ENCODE measurements around the gene RBMS1.

Gene RBMS1

DNA sequence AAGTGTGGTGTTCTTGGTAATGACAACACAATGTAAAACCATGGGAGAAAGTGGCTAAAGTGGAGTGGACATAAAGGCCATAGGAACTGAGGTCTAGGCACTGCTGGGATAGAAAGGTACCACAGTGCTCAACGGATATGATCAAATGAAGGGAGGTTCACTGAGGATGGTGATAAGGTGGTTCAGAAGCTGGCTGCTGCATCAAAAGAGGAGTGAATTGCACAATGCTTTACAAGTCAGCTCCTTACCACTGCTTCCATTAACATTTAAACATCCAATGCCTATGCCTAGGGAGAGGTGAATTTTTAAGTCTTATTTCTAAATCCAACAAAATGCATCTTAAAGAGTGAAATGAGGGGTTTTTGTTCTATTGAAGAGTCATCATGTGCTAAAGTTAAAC, 193.4 kb downstream of the RBMS1 start:
- DNase-seq (ENCODE audit: low read depth) = no peak

- DNase-seq (ENCODE audit: low read depth) = no peak
Observed at GRCh38 chr2:160299540-160299939, 194.1 kb downstream of the RBMS1 start.

DNA sequence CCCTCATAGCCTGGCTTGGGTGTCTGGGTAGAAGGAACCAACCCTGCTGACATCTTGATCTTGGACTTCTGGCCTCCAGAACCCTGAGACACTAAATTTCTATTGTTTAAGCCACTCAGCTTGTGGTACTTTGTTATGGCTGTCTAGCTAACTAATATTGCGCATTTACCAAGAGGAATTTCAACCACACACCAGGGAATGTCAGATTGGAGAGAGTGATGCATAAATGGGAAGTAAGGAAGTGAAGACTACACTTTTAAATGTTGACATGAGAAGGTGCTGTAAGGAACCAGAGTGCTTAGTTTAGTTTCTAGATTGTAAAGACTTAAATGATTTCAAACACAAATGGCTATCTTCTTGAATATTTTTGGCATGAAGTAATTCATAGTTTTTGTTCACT, 194.6 kb downstream of the RBMS1 start:
- DNase-seq (ENCODE audit: low read depth) = no peak

DNA sequence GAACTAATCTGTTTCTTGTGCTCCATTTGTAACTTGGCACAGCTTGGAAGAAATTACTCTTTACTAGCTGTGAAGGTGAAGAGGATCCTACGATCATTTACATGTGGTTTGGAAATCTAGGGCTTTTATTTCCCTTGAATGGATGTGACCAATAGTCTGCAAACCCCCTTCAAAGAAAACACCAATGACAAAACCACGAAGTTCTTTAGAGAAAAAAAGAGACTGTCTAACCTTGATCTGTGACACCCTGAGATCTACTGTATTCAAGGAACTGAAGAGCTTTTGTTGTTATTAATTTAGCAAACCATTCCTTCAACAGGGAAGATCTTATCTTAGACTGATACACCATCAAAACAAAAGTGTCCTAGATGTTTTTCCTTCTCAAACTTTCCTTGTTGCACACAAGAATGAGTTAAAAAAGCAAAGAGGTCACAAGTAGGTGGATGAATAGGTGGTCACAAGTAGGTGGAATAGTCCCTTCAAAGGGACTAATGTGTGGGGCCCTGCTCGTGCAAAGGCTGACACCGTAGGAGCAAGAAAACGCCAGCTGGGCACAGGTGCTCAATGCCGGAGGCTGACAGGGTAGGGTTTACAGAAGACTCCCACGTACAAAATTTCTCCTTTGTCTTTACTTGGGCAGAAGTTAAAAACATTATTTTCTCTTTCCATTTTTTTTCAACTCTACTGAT, 197.9 kb downstream of the RBMS1 start:
- no peak for DNase-seq (ENCODE audit: low read depth)

- no peak for DNase-seq (ENCODE audit: low read depth)
Observed at GRCh38 chr2:160294889-160295288, 198.7 kb downstream of the RBMS1 start.

GRCh38 chr2:160294339-160294803, 199.2 kb downstream of the RBMS1 start:
- peak; percentile 84 for DNase-seq (ENCODE audit: low read depth)

- peak; percentile 67 for DNase-seq (ENCODE audit: low read depth)
Observed at GRCh38 chr2:160293391-160294091, 200.1 kb downstream of the RBMS1 start.

DNA sequence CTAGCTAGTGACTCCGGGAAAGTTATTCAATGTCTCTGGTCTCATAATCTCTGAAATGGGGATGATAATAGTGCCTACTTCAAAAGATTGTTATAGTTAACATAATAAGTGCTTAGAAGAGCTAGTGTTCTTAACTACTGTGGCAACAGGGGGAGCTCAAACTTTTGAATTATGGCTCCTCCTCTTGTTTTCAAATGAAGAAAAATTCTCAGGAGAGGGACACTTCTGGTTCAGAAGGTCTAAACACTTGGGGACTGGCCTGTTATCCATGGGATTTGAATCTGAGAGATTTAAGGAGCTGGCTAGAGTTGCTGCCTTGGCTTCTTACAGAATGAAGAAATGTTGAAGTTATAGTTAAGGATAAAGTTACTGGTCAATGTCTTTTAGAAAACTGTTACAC, 201.4 kb downstream of the RBMS1 start:
- no peak for DNase-seq (ENCODE audit: low read depth)

DNA sequence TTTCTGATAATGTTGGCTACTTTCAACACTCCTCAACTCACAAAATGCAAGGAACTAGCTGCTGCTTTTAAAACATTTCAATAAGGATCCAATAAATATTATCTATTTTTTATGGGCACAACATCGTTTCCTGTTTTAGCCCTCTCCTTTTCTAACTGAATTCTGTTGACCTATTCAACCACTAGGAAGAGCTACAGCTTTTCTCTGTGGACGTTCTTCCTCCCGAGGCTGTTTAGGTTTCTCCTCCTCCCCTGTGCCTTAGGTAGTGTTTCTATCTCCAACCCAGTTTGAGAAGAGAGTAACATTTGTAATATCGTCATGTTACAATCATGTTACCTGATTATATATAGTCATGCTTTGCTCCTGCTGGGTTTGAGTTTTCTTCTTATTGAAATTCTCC, 202.2 kb downstream of the RBMS1 start:
- DNase-seq (ENCODE audit: low read depth) = no peak

GRCh38 chr2:160290598-160290997, 203.0 kb downstream of the RBMS1 start:
- DNase-seq (ENCODE audit: low read depth) = no peak

GRCh38 chr2:160289831-160290230, 203.8 kb downstream of the RBMS1 start:
- peak; percentile 37 for DNase-seq (ENCODE audit: low read depth)

DNA sequence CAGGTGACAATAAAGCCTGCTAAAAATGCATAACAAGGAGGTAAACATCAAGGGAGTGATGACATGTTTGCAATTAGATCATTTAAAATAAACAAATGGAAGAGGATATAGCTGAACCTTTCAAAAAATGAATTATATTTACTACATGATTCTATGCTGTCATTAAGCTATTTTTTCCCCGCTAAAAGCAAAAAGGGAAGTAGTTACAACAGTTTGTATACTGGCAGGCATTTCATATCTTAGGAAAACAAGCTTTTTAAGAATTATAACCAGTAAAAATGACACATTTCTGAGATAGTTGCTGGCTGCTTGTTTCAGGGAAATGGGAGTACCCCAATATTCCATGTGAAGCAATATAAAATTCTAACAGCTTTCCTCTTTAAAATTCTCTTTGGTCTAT, 204.5 kb downstream of the RBMS1 start:
- DNase-seq (ENCODE audit: low read depth) = no peak

GRCh38 chr2:160288324-160288723, 205.3 kb downstream of the RBMS1 start:
- DNase-seq (ENCODE audit: low read depth) = peak; percentile 34

GRCh38 chr2:160287476-160287875, 206.1 kb downstream of the RBMS1 start:
- no peak for DNase-seq (ENCODE audit: low read depth)

DNA sequence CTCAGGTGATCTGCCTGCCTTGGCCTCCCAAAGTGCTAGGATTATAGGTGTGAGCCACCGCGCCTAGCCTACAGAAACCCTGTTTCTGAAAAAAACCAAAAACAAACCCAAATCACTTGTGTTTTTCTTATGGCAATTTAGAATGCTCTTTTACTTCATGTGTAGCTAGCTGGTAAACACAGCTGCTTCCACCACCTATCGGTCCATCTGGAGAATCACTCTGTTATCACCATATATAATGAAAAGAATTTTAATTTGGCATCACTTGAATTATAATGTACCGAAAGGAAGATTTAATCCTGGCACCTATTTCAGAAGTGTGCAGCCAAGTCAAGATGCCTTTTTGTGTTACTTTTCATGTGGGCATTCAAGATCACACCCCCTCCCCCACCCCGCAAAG, 207.1 kb downstream of the RBMS1 start:
- DNase-seq (ENCODE audit: low read depth) = no peak

- DNase-seq (ENCODE audit: low read depth) = no peak
Observed at GRCh38 chr2:160283675-160284074, 209.9 kb downstream of the RBMS1 start.

GRCh38 chr2:160282063-160282580, 211.5 kb downstream of the RBMS1 start:
- peak; percentile 61 for DNase-seq (ENCODE audit: low read depth)

GRCh38 chr2:160281213-160281612, 212.4 kb downstream of the RBMS1 start:
- DNase-seq (ENCODE audit: low read depth) = no peak

GRCh38 chr2:160279813-160280465, 213.7 kb downstream of the RBMS1 start:
- no peak for DNase-seq (ENCODE audit: low read depth)

- peak; percentile 45 for DNase-seq (ENCODE audit: low read depth)
Observed at GRCh38 chr2:160278879-160279177, 214.8 kb downstream of the RBMS1 start.

DNA sequence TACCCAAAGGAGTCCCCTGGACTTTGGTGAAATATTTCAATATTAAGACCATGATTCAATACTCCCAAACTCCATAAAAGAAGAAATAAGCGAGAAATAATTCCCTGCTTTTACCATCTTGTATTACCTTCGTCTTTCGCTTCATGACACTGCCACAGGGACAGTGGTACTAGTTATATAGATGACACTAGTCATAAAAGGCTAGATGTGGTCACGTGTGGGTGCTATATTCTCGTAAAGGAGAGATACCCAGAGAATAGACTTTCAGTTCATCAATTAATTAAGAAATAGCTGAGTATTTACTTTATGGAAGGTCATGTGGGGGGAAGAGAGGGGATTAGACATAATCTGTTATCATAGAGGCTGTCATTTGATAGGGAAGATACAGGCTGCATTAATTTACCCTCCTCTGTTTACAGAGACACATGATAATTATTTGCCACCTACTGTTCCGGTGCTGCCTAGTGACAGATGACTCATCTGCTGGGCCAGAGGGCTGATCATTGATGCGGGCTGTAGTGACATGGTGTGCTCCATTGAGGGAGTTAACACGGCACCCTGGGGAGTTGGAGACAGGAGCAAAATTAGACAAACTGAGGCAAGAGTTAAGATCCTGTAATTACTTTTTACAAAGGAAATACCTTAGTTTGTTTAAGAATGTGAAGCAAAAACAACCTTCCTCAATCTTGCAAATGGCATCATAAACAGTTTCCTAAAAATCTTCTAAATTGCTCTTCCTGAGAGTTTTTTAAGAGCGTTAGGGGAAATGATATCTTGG, 215.3 kb downstream of the RBMS1 start:
- no peak for DNase-seq (ENCODE audit: low read depth)

DNA sequence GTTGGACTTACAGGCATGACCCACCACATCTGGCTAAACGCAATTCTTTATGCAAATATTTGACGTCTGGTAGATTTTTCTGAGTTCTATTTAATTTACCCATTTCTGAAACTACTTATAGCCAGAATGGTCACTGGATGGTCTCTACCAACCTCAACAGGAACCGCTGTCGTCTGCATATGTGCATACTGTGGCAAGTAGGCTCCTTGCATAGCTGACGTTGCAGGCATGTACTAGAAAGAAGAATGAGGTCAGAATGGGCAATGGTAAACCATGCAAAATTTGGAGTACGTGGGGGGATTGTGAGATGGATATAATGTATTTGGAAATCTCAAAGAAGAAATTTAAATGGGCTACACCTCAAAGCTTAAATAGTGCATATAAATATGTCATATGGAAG, 216.5 kb downstream of the RBMS1 start:
- DNase-seq (ENCODE audit: low read depth) = no peak
